OCI-M2 (cell line): ENCODE data around the gene CALN1.
"Not testable (repeated sequence)": the region's sequence is repeated elsewhere in the genome, so short reads cannot be mapped to it uniquely, and the experiment has no call there.

Source experiments
- DNase-seq: peaks from one replicate; lab custom pipeline; 2025; ENCODE audit not compliant: unreplicated experiment; lab: John Stamatoyannopoulos, UW

The CALN1 gene

GRCh38 chr7:71996141-71996540 is 416.0 kb downstream of the CALN1 start:
- no peak for DNase-seq

- DNase-seq = no peak
These were observed 417.0 kb downstream of the CALN1 start for GRCh38 chr7:71995111-71995510.

GRCh38 chr7:71991586-71991985 is 420.6 kb downstream of the CALN1 start:
- DNase-seq = no peak

- no peak for DNase-seq
These were observed 422.0 kb downstream of the CALN1 start for GRCh38 chr7:71990138-71990462.

- DNase-seq = no peak
These were observed 423.9 kb downstream of the CALN1 start for GRCh38 chr7:71988201-71988600.

- no peak for DNase-seq
These were observed 424.9 kb downstream of the CALN1 start for GRCh38 chr7:71987200-71987767.

GRCh38 chr7:71984348-71984747 is 427.8 kb downstream of the CALN1 start:
- DNase-seq = no peak

- no peak for DNase-seq
These were observed 429.3 kb downstream of the CALN1 start for GRCh38 chr7:71982851-71983250.

GRCh38 chr7:71976645-71977044 is 435.5 kb downstream of the CALN1 start:
- DNase-seq = no peak

GRCh38 chr7:71974611-71975010 is 437.5 kb downstream of the CALN1 start:
- no peak for DNase-seq

GRCh38 chr7:71972534-71972933 is 439.6 kb downstream of the CALN1 start:
- DNase-seq = no peak

- DNase-seq = no peak
These were observed 441.4 kb downstream of the CALN1 start for GRCh38 chr7:71970725-71971124.

- DNase-seq = no peak
These were observed 449.5 kb downstream of the CALN1 start for GRCh38 chr7:71962636-71963035.

- no peak for DNase-seq
These were observed 450.9 kb downstream of the CALN1 start for GRCh38 chr7:71961283-71961682.

- no peak for DNase-seq
These were observed 470.0 kb downstream of the CALN1 start for GRCh38 chr7:71942115-71942514.

- no peak for DNase-seq
These were observed 474.2 kb downstream of the CALN1 start for GRCh38 chr7:71937840-71938371.

- no peak for DNase-seq
These were observed 476.5 kb downstream of the CALN1 start for GRCh38 chr7:71935674-71936073.

GRCh38 chr7:71933426-71933825 is 478.7 kb downstream of the CALN1 start:
- DNase-seq = no peak

GRCh38 chr7:71925663-71926062 is 486.5 kb downstream of the CALN1 start:
- no peak for DNase-seq

- not testable (repeated sequence) for DNase-seq
These were observed 497.9 kb downstream of the CALN1 start for GRCh38 chr7:71914204-71914603.

- no peak for DNase-seq
These were observed 499.7 kb downstream of the CALN1 start for GRCh38 chr7:71912476-71912875.

GRCh38 chr7:71911051-71911450 is 501.1 kb downstream of the CALN1 start:
- DNase-seq = no peak

GRCh38 chr7:71905821-71906220 is 506.3 kb downstream of the CALN1 start:
- no peak for DNase-seq
